Left ventricle myocardium inferior (tissue), 1 donor: ENCODE results near the gene PKNOX2. TPM values are rescaled to one million over a fixed set of nuclear protein-coding genes. Genes with fewer than 3 reads are reported as not detected.

Experiments used
- DNase-seq: peaks from one replicate; pipeline ENCODE4 v3.0.0-alpha.2; 2020
- H3K27ac ChIP-seq: fragments of 200-600 bp; replicated peaks from 2 replicates; pipeline ENCODE4 v1.8.0; 2021
- H3K27me3 ChIP-seq: fragments of 200-600 bp; 2 replicates; pipeline ENCODE4 v1.8.0; 2021; ENCODE audit warnings: low read depth
- H3K36me3 ChIP-seq: fragments of 200-600 bp; 2 replicates; pipeline ENCODE4 v1.8.0; 2021
- H3K4me1 ChIP-seq: fragments of 200-600 bp; 2 replicates; pipeline ENCODE4 v1.8.0; 2021
- H3K4me3 ChIP-seq: fragments of 200-600 bp; 2 replicates; pipeline ENCODE4 v1.8.0; 2021; ENCODE audit warnings: mild to moderate bottlenecking, moderate library complexity
- H3K9me3 ChIP-seq: fragments of 200-600 bp; replicated peaks from 2 replicates; pipeline ENCODE4 v1.8.0; 2021
- CTCF ChIP-seq: fragments of 200-600 bp; IDR thresholded peaks from 2 replicates; pipeline ENCODE4 v1.8.0; 2021; ENCODE audit warnings: antibody characterized with exemption, mild to moderate bottlenecking, borderline replicate concordance
- intact Hi-C: fragments of 100-400 bp; cut with micrococcal nuclease; formaldehyde crosslinking; loops from one replicate; pipeline ENCODE4 v1.11.0; 2022
- total RNA-seq: library from RNA; stranded (reverse); fragmentation: NEBNext Ultra II Directional; extraction: Animal tissue kit (Norgen Biotek cat#: 25700); gene quantifications from one replicate; pipeline ENCODE4 v1.2.1, GENCODE V29; 2021
- donor health status: DM: no; HTN: yes; CAD: no; lungs with severe emphysema.

The PKNOX2 gene
- total RNA-seq, 1 donor from 2014 or later, result 6.2 TPM

GRCh38 chr11:125226031-125226430 is 61.5 kb downstream of the PKNOX2 start:
- no peak for DNase-seq
- H3K27me3 ChIP-seq, result no peaks in the 10 kb centered on the region
- intact Hi-C loops, result no loop called here
- TF ChIP-seq CTCF, result no peak
- H3K9me3 ChIP-seq, result no peaks in the 10 kb centered on the region
- peaks cover 14% of the 10 kb centered on the region for H3K4me1 ChIP-seq
- H3K27ac ChIP-seq, result peak overlapping the region; percentile 28
- H3K36me3 ChIP-seq, result no peaks in the 10 kb centered on the region
- H3K4me3 ChIP-seq, result no peak overlapping the region

DNA sequence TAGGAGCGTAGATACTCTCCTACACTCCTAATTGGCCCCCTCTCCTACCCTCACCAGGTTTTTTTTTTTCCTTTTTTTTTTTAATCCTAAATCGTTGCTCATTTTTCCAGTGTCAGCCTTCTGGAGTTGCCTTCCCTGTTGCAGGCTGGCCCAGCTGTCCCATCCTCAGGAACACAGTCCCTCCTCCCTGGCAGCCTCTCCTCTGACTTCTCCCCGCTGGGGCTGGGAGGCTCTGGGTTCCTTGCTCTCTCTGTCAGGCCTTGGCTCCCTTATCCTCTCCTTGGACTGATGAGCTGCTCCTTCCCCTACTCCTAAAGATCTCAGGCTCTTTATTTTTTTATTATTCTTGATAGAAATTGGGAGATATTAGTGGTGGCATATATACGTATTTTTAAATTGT is 62.2 kb downstream of the PKNOX2 start:
- DNase-seq, result peak; percentile 52
- intact Hi-C loops, result no loop called here
- Histone ChIP-seq H3K27ac (peak overlapping the region; percentile 28), H3K36me3 (no peaks in the 10 kb centered on the region), H3K27me3 (no peaks in the 10 kb centered on the region), H3K9me3 (no peaks in the 10 kb centered on the region), H3K4me3 (no peak overlapping the region), H3K4me1 (peaks cover 14% of the 10 kb centered on the region)
- no peak for TF ChIP-seq CTCF

DNA sequence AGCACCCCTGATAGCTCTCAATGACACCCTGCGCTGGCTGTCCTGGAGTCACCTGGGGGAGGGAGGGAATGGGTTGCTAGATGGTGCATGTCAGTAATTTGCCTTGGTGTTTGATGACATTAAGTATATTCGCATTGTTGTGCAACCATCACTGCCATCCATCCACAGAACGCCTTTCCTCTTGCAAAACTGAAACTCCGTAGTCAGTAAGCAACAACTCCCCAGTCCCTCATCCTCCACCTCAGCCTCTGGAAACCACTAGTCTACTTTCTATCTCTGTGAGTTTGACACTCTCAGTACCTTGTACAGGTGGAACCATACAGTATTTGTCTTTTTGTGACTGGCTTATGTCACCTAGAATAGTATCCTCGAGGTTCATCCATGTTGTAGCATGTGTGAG is 62.6 kb downstream of the PKNOX2 start:
- no peak for DNase-seq
- Histone ChIP-seq H3K27me3 (no peaks in the 10 kb centered on the region), H3K36me3 (no peaks in the 10 kb centered on the region), H3K27ac (peak overlapping the region; percentile 28), H3K9me3 (no peaks in the 10 kb centered on the region), H3K4me1 (peaks cover 14% of the 10 kb centered on the region), H3K4me3 (no peak overlapping the region)
- intact Hi-C loops, result no loop called here
- no peak for TF ChIP-seq CTCF

DNA sequence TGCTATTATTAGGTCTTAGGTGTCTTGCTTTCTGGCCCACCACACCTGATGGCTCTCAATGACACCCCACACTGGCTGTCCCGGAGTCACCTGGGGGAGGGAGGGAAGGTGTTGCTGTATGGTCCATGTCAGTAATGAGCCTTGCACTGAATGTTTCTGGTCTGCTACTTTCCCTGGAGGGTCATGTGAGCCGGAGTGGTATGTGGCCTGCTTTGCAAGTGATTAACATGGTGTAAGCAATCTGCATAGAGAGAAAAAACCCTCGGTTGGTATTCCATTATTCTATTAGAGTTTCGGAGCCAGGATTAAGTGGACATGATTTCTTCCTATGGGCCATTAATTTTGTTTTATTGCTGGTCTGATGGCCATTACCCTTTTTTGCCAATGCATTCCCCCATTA is 63.9 kb downstream of the PKNOX2 start:
- Histone ChIP-seq H3K9me3 (no peaks in the 10 kb centered on the region), H3K27me3 (no peaks in the 10 kb centered on the region), H3K27ac (no peak overlapping the region), H3K4me3 (no peak overlapping the region), H3K4me1 (peaks cover 14% of the 10 kb centered on the region), H3K36me3 (no peaks in the 10 kb centered on the region)
- no peak for DNase-seq
- TF ChIP-seq CTCF, result no peak
- intact Hi-C loops, result no loop called here

GRCh38 chr11:125228993-125229392 is 64.4 kb downstream of the PKNOX2 start:
- Histone ChIP-seq H3K27me3 (no peaks in the 10 kb centered on the region), H3K4me1 (peaks cover 10% of the 10 kb centered on the region), H3K36me3 (no peaks in the 10 kb centered on the region), H3K4me3 (no peak overlapping the region), H3K27ac (no peak overlapping the region), H3K9me3 (no peaks in the 10 kb centered on the region)
- intact Hi-C loops, result no loop called here
- TF ChIP-seq CTCF, result no peak
- no peak for DNase-seq

DNA sequence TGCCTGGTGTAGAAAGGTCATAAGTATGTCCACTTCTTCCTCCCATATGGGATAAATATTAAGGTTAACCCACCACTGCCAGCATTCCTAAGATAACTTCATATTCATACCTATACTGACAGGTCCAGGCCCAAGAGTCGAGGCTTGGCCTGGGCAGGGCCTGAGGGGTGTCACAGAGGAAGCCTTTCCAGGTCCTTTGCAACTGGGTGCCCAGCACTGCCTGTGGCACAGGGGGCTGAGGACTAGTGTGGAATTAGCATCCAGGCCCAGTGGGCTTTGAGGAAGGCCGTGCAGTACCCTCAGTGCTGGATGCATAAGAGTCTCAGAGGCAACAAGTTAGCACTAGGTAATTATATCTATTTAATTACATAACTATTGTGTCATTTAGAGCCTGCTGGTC is 65.4 kb downstream of the PKNOX2 start:
- peaks cover under 1% of the 10 kb centered on the region for H3K4me1 ChIP-seq
- no peak for TF ChIP-seq CTCF
- no peaks in the 10 kb centered on the region for H3K27me3 ChIP-seq
- no peak overlapping the region for H3K4me3 ChIP-seq
- no peaks in the 10 kb centered on the region for H3K9me3 ChIP-seq
- intact Hi-C loops, result no loop called here
- H3K27ac ChIP-seq, result no peak overlapping the region
- H3K36me3 ChIP-seq, result no peaks in the 10 kb centered on the region
- DNase-seq, result no peak
